Measurements from ENCODE around the gene PKN2. TPM values are rescaled to one million over a fixed set of nuclear protein-coding genes. Genes with fewer than 3 reads are reported as not detected.

The PKN2 gene
- total and polyA plus RNA-seq, 2 donors (not counting 1 experiment from before 2014, with no cell fraction given) = 28.7 to 29.9 TPM

- no peaks in the 10 kb centered on the region for H3K27me3 ChIP-seq (ENCODE audit: control insufficient read depth, insufficient read depth, low read length)
- H3K4me2 ChIP-seq (ENCODE audit: extremely low read depth, insufficient read depth, low read length) = peak overlapping the region; percentile 15
- no peaks in the 10 kb centered on the region for H3K9me3 ChIP-seq (ENCODE audit: control insufficient read depth, insufficient read depth, low read depth, low read length)
- H2AFZ ChIP-seq (ENCODE audit: low read length) = no peak overlapping the region
- peak; percentile 62 to 65 for DNase-seq (ENCODE audit: low read depth in 2 of 2)
- no peaks in the 10 kb centered on the region for H3K4me1 ChIP-seq (ENCODE audit: control insufficient read depth, extremely low read depth, insufficient read depth, low read length)
- H3K27ac ChIP-seq (ENCODE audit: insufficient read depth, low read length) = no peak overlapping the region
- peaks cover 20% of the 10 kb centered on the region for H3K79me2 ChIP-seq (ENCODE audit: control insufficient read depth, insufficient read depth, low read length)
- TF ChIP-seq CTCF (conservative IDR thresholded peaks at IDR 0.05 in 1 of 2, IDR thresholded peaks at IDR 0.05 in 1 of 2; ENCODE audit: low read depth in 1 of 2, low read length in 2 of 2) (no peak), EZH2 (IDR thresholded peaks at IDR 0.05; ENCODE audit: low read length, missing control alignments) (no peak)
- H3K9ac ChIP-seq (ENCODE audit: insufficient read depth, low read length) = no peak overlapping the region
- H3K36me3 ChIP-seq (ENCODE audit: control insufficient read depth, insufficient read depth, low read length) = no peaks in the 10 kb centered on the region
- H3K4me3 ChIP-seq (replicated peaks in 1 of 4; ENCODE audit: control extremely low read depth in 1 of 4, insufficient read depth in 1 of 4, low read depth in 3 of 4, low read length in 4 of 4) = no peak overlapping the region
- no peaks in the 10 kb centered on the region for H4K20me1 ChIP-seq (ENCODE audit: control insufficient read depth, extremely low read depth, insufficient read depth, low read length)
Observed at GRCh38 chr1:88741413-88741812, 57.3 kb downstream of the PKN2 start.

GRCh38 chr1:88742531-88742930, 58.5 kb downstream of the PKN2 start:
- Histone ChIP-seq H3K36me3 (ENCODE audit: control insufficient read depth, insufficient read depth, low read length) (no peaks in the 10 kb centered on the region), H3K4me3 (replicated peaks in 1 of 4; ENCODE audit: control extremely low read depth in 1 of 4, insufficient read depth in 1 of 4, low read depth in 3 of 4, low read length in 4 of 4) (no peak overlapping the region), H3K27me3 (ENCODE audit: control insufficient read depth, insufficient read depth, low read length) (no peaks in the 10 kb centered on the region), H3K79me2 (ENCODE audit: control insufficient read depth, insufficient read depth, low read length) (peaks cover 9% of the 10 kb centered on the region), H4K20me1 (ENCODE audit: control insufficient read depth, extremely low read depth, insufficient read depth, low read length) (no peaks in the 10 kb centered on the region), H3K9ac (ENCODE audit: insufficient read depth, low read length) (no peak overlapping the region), H3K4me1 (ENCODE audit: control insufficient read depth, extremely low read depth, insufficient read depth, low read length) (no peaks in the 10 kb centered on the region), H3K27ac (ENCODE audit: insufficient read depth, low read length) (no peak overlapping the region), H3K9me3 (ENCODE audit: control insufficient read depth, insufficient read depth, low read depth, low read length) (no peaks in the 10 kb centered on the region), H2AFZ (ENCODE audit: low read length) (no peak overlapping the region), H3K4me2 (ENCODE audit: extremely low read depth, insufficient read depth, low read length) (no peak overlapping the region)
- TF ChIP-seq EZH2 (IDR thresholded peaks at IDR 0.05; ENCODE audit: low read length, missing control alignments) (no peak), CTCF (conservative IDR thresholded peaks at IDR 0.05 in 1 of 2, IDR thresholded peaks at IDR 0.05 in 1 of 2; ENCODE audit: low read depth in 1 of 2, low read length in 2 of 2) (no peak)
- peak in 1 of 2 donors; percentile 61 for DNase-seq (ENCODE audit: low read depth in 2 of 2)

- TF ChIP-seq EZH2 (IDR thresholded peaks at IDR 0.05; ENCODE audit: low read length, missing control alignments) = no peak
- TF ChIP-seq CTCF (conservative IDR thresholded peaks at IDR 0.05 in 1 of 2, IDR thresholded peaks at IDR 0.05 in 1 of 2; ENCODE audit: low read depth in 1 of 2, low read length in 2 of 2) = no peak
- no peaks in the 10 kb centered on the region for H3K27me3 ChIP-seq (ENCODE audit: control insufficient read depth, insufficient read depth, low read length)
- H3K79me2 ChIP-seq (ENCODE audit: control insufficient read depth, insufficient read depth, low read length) = peaks cover 3% of the 10 kb centered on the region
- H3K36me3 ChIP-seq (ENCODE audit: control insufficient read depth, insufficient read depth, low read length) = no peaks in the 10 kb centered on the region
- no peak overlapping the region for H3K4me3 ChIP-seq (replicated peaks in 1 of 4; ENCODE audit: control extremely low read depth in 1 of 4, insufficient read depth in 1 of 4, low read depth in 3 of 4, low read length in 4 of 4)
- no peaks in the 10 kb centered on the region for H3K4me1 ChIP-seq (ENCODE audit: control insufficient read depth, extremely low read depth, insufficient read depth, low read length)
- no peak for DNase-seq (ENCODE audit: low read depth in 2 of 2)
- no peak overlapping the region for H3K4me2 ChIP-seq (ENCODE audit: extremely low read depth, insufficient read depth, low read length)
- no peak overlapping the region for H2AFZ ChIP-seq (ENCODE audit: low read length)
- no peaks in the 10 kb centered on the region for H4K20me1 ChIP-seq (ENCODE audit: control insufficient read depth, extremely low read depth, insufficient read depth, low read length)
- no peak overlapping the region for H3K27ac ChIP-seq (ENCODE audit: insufficient read depth, low read length)
- H3K9ac ChIP-seq (ENCODE audit: insufficient read depth, low read length) = no peak overlapping the region
- no peaks in the 10 kb centered on the region for H3K9me3 ChIP-seq (ENCODE audit: control insufficient read depth, insufficient read depth, low read depth, low read length)
Observed at GRCh38 chr1:88744142-88744541, 60.1 kb downstream of the PKN2 start.

Measured in fibroblast of lung (primary cell).